Keratinocyte (primary cell): ENCODE results near the gene WFIKKN1.

Source experiments
- CTCF ChIP-seq, 3 experiments: IDR thresholded peaks in 1 of 3; conservative IDR thresholded peaks in 1 of 3; optimal IDR thresholded peaks in 1 of 3; 2 replicates in 2 of 3; 3 replicates in 1 of 3; pipeline versions ENCODE3 to v1.5.1; 2011; ENCODE audit warnings: low read length in 3 of 3, mild to moderate bottlenecking in 3 of 3, moderate library complexity in 2 of 3, control low read depth in 1 of 3, inconsistent platforms in 1 of 3; ENCODE audit not compliant: insufficient read depth in 2 of 3; ENCODE audit errors: extremely low read depth in 1 of 3
- EZH2 ChIP-seq: IDR thresholded peaks from one replicate; pipeline ENCODE4 v1.6.1; 2012; ENCODE audit warnings: inconsistent platforms, mild to moderate bottlenecking, low read length, moderate library complexity

GRCh38 chr16:683396-684070 lies 52.7 kb downstream of the WFIKKN1 start:
- no peak for TF ChIP-seq CTCF (optimal IDR thresholded peaks at IDR 0.05 in 1 of 3, IDR thresholded peaks at IDR 0.05 in 1 of 3, conservative IDR thresholded peaks at IDR 0.05 in 1 of 3; ENCODE audit: extremely low read depth in 1 of 3, insufficient read depth in 2 of 3, low read length in 3 of 3)
- TF ChIP-seq EZH2 = no peak
